CD4-positive, alpha-beta T cell (primary cell): ENCODE data around the gene MBOAT7. TPM values are rescaled to one million over a fixed set of nuclear protein-coding genes. Genes with fewer than 3 reads are reported as not detected.

ENCODE experiments used
- ATAC-seq: fragments of 200-7000 bp; cut with Tn5 transposase; one replicate; pipeline ENCODE4 v1.10.0; 2022; ENCODE audit warnings: mild to moderate bottlenecking; ENCODE audit not compliant: poor library complexity
- CTCF ChIA-PET: fragments of 350-600 bp; sonication (Branson Sonifier 250); formaldehyde crosslinking; loops from one replicate; lab custom pipeline; 2021; ENCODE audit warnings: antibody characterized with exemption, inconsistent platforms; lab: Charles Lee
- POLR2A ChIA-PET: fragments of 350-600 bp; sonication (Branson Sonifier 250); formaldehyde crosslinking; loops from one replicate; lab custom pipeline; 2021; ENCODE audit warnings: antibody characterized with exemption, inconsistent platforms; lab: Charles Lee
- DNase-seq, 14 experiments: peaks; one replicate each; pipeline ENCODE4 v3.0.0-alpha.2; 2013 to 2020; ENCODE audit warnings: mixed read lengths in 2 of 14
- H3K27ac ChIP-seq, 2 donors: one replicate each; pipeline versions ENCODE4 v1.5.1 to v1.7.0; 2013; ENCODE audit warnings: low read length in 2 of 2, low read depth in 1 of 2, mild to moderate bottlenecking in 1 of 2
- H3K27me3 ChIP-seq, 2 experiments: 1 replicate in 1 of 2; 2 replicates in 1 of 2; pipeline versions ENCODE4 v1.6.1 to v1.7.0; 2013; ENCODE audit warnings: low read length in 2 of 2, control low read depth in 1 of 2, mild to moderate bottlenecking in 1 of 2, moderate library complexity in 1 of 2; ENCODE audit not compliant: insufficient read depth in 2 of 2, control insufficient read depth in 1 of 2
- H3K36me3 ChIP-seq: one replicate; pipeline ENCODE4 v1.6.1; 2013; ENCODE audit warnings: low read length, control low read depth; ENCODE audit not compliant: insufficient read depth
- H3K4me1 ChIP-seq: one replicate; pipeline ENCODE4 v1.6.1; 2013; ENCODE audit warnings: low read length, control low read depth; ENCODE audit not compliant: insufficient read depth
- H3K4me3 ChIP-seq: one replicate; pipeline ENCODE4 v1.5.1; 2013; ENCODE audit warnings: mild to moderate bottlenecking, low read length, moderate library complexity
- H3K9me3 ChIP-seq, 2 experiments: 1 replicate in 1 of 2; 2 replicates in 1 of 2; pipeline versions ENCODE4 v1.6.1 to v1.7.0; 2013; ENCODE audit warnings: low read length in 2 of 2, mild to moderate bottlenecking in 2 of 2, control low read depth in 1 of 2, moderate library complexity in 1 of 2; ENCODE audit not compliant: control insufficient read depth in 1 of 2, insufficient read depth in 1 of 2
- H3K27ac Mint-ChIP-seq: one replicate; pipeline ENCODE4 v1.8.0; 2020; ENCODE audit warnings: mixed read lengths
- H3K27me3 Mint-ChIP-seq: one replicate; pipeline ENCODE4 v1.8.0; 2021; ENCODE audit warnings: mixed read lengths
- H3K36me3 Mint-ChIP-seq: one replicate; pipeline ENCODE4 v1.8.0; 2021; ENCODE audit warnings: low read depth, mixed read lengths
- H3K4me1 Mint-ChIP-seq: one replicate; pipeline ENCODE4 v1.8.0; 2021; ENCODE audit warnings: low read depth, mixed read lengths
- H3K4me3 Mint-ChIP-seq: one replicate; pipeline ENCODE4 v1.8.0; 2020; ENCODE audit warnings: mild to moderate bottlenecking, mixed read lengths
- H3K9me3 Mint-ChIP-seq: one replicate; pipeline ENCODE4 v1.8.0; 2020; ENCODE audit warnings: mixed read lengths
- intact Hi-C, 2 experiments: fragments of 100-400 bp; cut with DNase I in 1 of 2; cut with micrococcal nuclease in 1 of 2; formaldehyde crosslinking; loops; one replicate each; pipeline versions ENCODE4 v1.15.1 to v1.9.0; 2023 to 2025; cut with DNase I, micrococcal nuclease
- total RNA-seq, 174 experiments: library from RNA in 2 of 174; stranded (reverse) in 2 of 174; gene quantifications; one replicate each; pipeline ENCODE4 v1.2.3 and lab custom pipeline; 2021 to 2026
- TF ChIP-seq, protein P1 (sequence below): fragments of 200-600 bp; IDR thresholded peaks from one replicate; pipeline ENCODE4 v1.8.0; 2022; ENCODE audit warnings: antibody characterized with exemption, mild to moderate bottlenecking

The MBOAT7 gene
- total RNA-seq, 2 experiments from 2014 or later, result 13.7 to 18.0 TPM

DNA sequence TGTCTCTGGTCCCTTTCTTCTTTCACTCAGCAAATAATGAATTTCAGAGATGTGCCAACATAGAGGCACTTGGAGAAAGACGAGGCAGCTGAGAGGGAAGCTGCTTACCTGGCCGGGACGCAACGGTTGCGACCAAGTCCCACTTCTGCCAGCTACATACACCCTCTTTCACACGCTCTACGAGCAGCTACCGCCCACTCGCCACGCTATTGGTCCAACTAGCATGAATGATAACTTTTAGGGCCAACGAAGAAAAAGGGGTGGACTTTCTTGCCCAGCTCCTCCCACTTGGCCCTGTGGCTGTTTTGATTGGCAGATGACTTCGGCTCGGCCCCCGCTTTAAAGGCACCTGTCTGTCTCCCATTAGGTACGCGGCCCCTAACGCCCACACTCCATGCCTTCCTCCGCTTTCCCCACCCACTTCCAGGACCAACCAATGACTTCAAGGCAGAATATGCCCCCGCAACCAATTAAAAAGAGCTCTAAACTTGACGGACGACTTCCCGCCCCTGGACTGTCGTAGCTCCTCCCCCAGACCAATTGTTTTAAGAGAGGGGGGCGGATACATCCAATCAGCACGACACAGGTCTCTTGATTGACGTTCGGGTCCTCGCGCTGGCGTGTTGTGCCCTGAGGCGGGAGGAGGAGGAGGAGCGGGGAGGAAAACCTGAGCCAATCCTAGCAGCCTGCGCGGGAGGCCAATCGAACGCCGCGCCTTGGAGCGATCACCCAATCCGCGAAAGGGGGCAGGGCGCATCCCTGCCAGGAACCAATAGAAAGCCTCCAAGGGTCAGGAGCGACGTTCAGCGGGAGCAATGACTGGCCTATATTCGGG is 52.3 kb downstream of the MBOAT7 start:
- peak overlapping the region; percentile 82 to 92 for H3K27ac ChIP-seq
- Mint-ChIP-seq H3K4me1 (peaks cover 46% of the 10 kb centered on the region), H3K4me3 (peak overlapping the region; percentile 82), H3K9me3 (no peaks in the 10 kb centered on the region), H3K27ac (peak overlapping the region; percentile 79), H3K27me3 (no peaks in the 10 kb centered on the region), H3K36me3 (peaks cover 22% of the 10 kb centered on the region)
- ChIA-PET CTCF (interaction anchor here (0.5 to 3.0 kb wide), 7 partner anchors 22 to 344 kb away, joined by 3 to 15 read pairs (median 4); partner anchors contain the start of genes LENG1, MBOAT7, PRPF31 and TFPT), POLR2A (interaction anchor here (0.6 to 6.0 kb wide), 32 partner anchors 10 to 1984 kb away, joined by 3 to 151 read pairs (median 6); partner anchors contain the start of genes HSPBP1, LENG1, LENG8 and LENG9)
- TF ChIP-seq, protein P1, sequence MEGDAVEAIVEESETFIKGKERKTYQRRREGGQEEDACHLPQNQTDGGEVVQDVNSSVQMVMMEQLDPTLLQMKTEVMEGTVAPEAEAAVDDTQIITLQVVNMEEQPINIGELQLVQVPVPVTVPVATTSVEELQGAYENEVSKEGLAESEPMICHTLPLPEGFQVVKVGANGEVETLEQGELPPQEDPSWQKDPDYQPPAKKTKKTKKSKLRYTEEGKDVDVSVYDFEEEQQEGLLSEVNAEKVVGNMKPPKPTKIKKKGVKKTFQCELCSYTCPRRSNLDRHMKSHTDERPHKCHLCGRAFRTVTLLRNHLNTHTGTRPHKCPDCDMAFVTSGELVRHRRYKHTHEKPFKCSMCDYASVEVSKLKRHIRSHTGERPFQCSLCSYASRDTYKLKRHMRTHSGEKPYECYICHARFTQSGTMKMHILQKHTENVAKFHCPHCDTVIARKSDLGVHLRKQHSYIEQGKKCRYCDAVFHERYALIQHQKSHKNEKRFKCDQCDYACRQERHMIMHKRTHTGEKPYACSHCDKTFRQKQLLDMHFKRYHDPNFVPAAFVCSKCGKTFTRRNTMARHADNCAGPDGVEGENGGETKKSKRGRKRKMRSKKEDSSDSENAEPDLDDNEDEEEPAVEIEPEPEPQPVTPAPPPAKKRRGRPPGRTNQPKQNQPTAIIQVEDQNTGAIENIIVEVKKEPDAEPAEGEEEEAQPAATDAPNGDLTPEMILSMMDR, result no peak
- intact Hi-C loops, result loop anchor here (1.0 to 5.0 kb wide), 4 partner anchors 22 to 53 kb away; partner anchors contain the start of genes PRPF31 (in 2 of the 2), TFPT (in 2 of the 2), LENG1 (in 1 of the 2) and NDUFA3 (in 1 of the 2)
- H3K9me3 ChIP-seq, result peaks cover 0 to 7% of the 10 kb centered on the region in 2 experiments
- peak overlapping the region; percentile 69 for H3K4me3 ChIP-seq
- peaks cover 26% of the 10 kb centered on the region for H3K36me3 ChIP-seq
- peaks cover 48% of the 10 kb centered on the region for H3K4me1 ChIP-seq
- ATAC-seq (peak; percentile 78), DNase-seq (peak; percentile 97 to 100 (median 98))
- no peaks in the 10 kb centered on the region for H3K27me3 ChIP-seq

DNA sequence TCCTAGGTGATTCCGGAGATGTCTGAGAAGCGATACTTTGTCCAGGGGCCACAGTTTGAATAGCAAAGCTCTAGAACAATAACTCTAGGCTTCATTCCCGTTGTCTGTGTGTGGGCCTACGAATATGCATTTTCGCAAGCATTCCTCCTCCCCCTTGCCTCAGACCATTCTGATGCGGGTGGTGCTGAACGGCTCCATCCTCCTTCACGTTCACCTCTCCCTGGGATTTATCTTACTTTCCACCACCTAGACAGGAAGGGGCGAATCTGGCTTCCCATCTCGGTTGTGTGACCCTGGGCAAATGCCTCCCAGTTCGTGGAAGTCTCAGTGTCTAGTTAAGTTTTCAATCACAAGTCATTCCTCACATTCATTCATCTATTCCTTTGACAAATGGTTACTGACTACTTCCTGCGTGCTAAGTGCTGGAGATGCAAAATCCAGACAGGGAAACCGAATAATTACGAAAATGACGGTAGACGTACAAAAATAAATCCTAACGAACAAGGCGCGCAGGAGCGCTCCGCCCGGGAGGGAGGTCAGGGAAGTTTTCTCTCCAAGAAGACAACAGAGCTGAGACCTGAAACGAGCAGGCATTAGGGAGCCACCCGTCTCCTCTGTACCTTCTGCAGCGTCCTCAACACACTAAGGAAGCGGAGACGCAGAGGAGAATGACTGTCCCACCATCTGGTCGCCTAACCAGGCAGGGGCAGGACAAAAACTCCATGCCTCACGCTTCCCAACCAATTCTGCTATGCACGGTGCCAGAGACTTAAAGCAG is 53.1 kb downstream of the MBOAT7 start:
- Histone ChIP-seq H3K4me3 (peak overlapping the region; percentile 61), H3K36me3 (peaks cover 26% of the 10 kb centered on the region), H3K4me1 (peaks cover 48% of the 10 kb centered on the region), H3K27ac (peak overlapping the region; percentile 24 to 55), H3K9me3 (peaks cover 0 to 7% of the 10 kb centered on the region in 2 experiments), H3K27me3 (no peaks in the 10 kb centered on the region)
- no peak for ATAC-seq
- CTCF ChIA-PET, result interaction anchor here (0.5 to 3.0 kb wide), 6 partner anchors 21 to 343 kb away, joined by 3 to 15 read pairs (median 4); partner anchors contain the start of genes LENG1, PRPF31 and TFPT
- Mint-ChIP-seq H3K36me3 (peaks cover 22% of the 10 kb centered on the region), H3K27me3 (no peaks in the 10 kb centered on the region), H3K4me3 (peak overlapping the region; percentile 82), H3K4me1 (peaks cover 42% of the 10 kb centered on the region), H3K9me3 (no peaks in the 10 kb centered on the region), H3K27ac (peak overlapping the region; percentile 79)
- intact Hi-C loops, result loop anchor here (1.0 to 5.0 kb wide), 2 partner anchors 21 to 34 kb away; partner anchors contain the start of genes NDUFA3 (in 1 of the 2), OSCAR (in 1 of the 2), PRPF31 (in 1 of the 2) and TFPT (in 1 of the 2)
- TF ChIP-seq, protein P1, result no peak
- no peak for DNase-seq
- POLR2A ChIA-PET, result interaction anchor here (0.6 to 6.0 kb wide), 25 partner anchors 9 to 1144 kb away, joined by 3 to 151 read pairs (median 7); partner anchors contain the start of genes HSPBP1, LENG1, LENG8 and LENG9
